HepG2 (cell line): ENCODE data around the gene ZBP1. TPM values are rescaled to one million over a fixed set of nuclear protein-coding genes. Genes with fewer than 3 reads are reported as not detected.

Experiments used
- CAMTA2 ChIP-seq: sonication (generic); formaldehyde crosslinking; IDR thresholded peaks from 2 replicates; pipeline ENCODE4 v1.4.0; 2020; ENCODE audit warnings: mild to moderate bottlenecking, missing genetic modification reagents, borderline replicate concordance
- CBX1 ChIP-seq: IDR thresholded peaks from one replicate; pipeline ENCODE4 v1.6.1; 2016; ENCODE audit warnings: antibody characterized with exemption, low read depth
- CCAR2 ChIP-seq: fragments of 200-400 bp; formaldehyde crosslinking; optimal IDR thresholded peaks from 2 replicates; pipeline ENCODE3; 2018; ENCODE audit warnings: low read depth, mild to moderate bottlenecking, low read length, moderate library complexity
- NR2F1 ChIP-seq, 2 experiments: fragments of 450-650 bp in 1 of 2; formaldehyde crosslinking in 1 of 2; IDR thresholded peaks; 2 replicates each; pipeline versions ENCODE4 v1.5.0 to v1.6.1; 2016 to 2020; ENCODE audit warnings: mild to moderate bottlenecking in 1 of 2, missing compliant biosample characterization in 1 of 2, missing genetic modification reagents in 1 of 2, moderate library complexity in 1 of 2
- PRDM15 ChIP-seq: sonication (generic); formaldehyde crosslinking; IDR thresholded peaks from 2 replicates; pipeline ENCODE4 v1.4.0; 2020; ENCODE audit warnings: missing genetic modification reagents
- SOX6 ChIP-seq, 2 experiments: fragments of 450-650 bp in 1 of 2; sonication (generic) in 1 of 2; formaldehyde crosslinking in 1 of 2; IDR thresholded peaks; 2 replicates each; pipeline versions ENCODE4 v1.4.0 to v1.6.1; 2017 to 2020; ENCODE audit warnings: antibody characterized with exemption in 1 of 2, mild to moderate bottlenecking in 1 of 2, missing genetic modification reagents in 1 of 2
- SRF ChIP-seq: IDR thresholded peaks from 2 replicates; pipeline ENCODE4 v1.6.1; 2011; ENCODE audit warnings: mild to moderate bottlenecking, low read depth, low read length, moderate library complexity
- TSC22D2 ChIP-seq: sonication (generic); formaldehyde crosslinking; IDR thresholded peaks from 2 replicates; pipeline ENCODE4 v1.5.1; 2020; ENCODE audit warnings: missing genetic modification reagents, mild to moderate bottlenecking, borderline replicate concordance
- ZFP91 ChIP-seq: sonication (generic); formaldehyde crosslinking; IDR thresholded peaks from 2 replicates; pipeline ENCODE4 v1.9.0; 2022; ENCODE audit warnings: missing genetic modification reagents, mild to moderate bottlenecking, borderline replicate concordance
- ZNF17 ChIP-seq: sonication (generic); formaldehyde crosslinking; IDR thresholded peaks from 2 replicates; pipeline ENCODE4 v1.5.0; 2020; ENCODE audit warnings: mild to moderate bottlenecking, missing genetic modification reagents
- ZNF232 ChIP-seq: sonication (generic); formaldehyde crosslinking; IDR thresholded peaks from 2 replicates; pipeline ENCODE4 v1.4.0; 2020; ENCODE audit warnings: missing genetic modification reagents, borderline replicate concordance
- ZNF280D ChIP-seq: sonication (generic); formaldehyde crosslinking; IDR thresholded peaks from 2 replicates; pipeline ENCODE4 v1.5.1; 2020; ENCODE audit warnings: mild to moderate bottlenecking, missing genetic modification reagents
- ZNF567 ChIP-seq: sonication (generic); formaldehyde crosslinking; IDR thresholded peaks from 2 replicates; pipeline ENCODE4 v1.8.1; 2023; ENCODE audit warnings: mild to moderate bottlenecking, missing genetic modification reagents, borderline replicate concordance
- polyA plus RNA-seq, 8 experiments: library from polyadenylated mRNA; depleted of rRNA in 3 of 8; stranded (reverse) in 7 of 8; unstranded in 1 of 8; fragments of >200 nt; fragmentation: Illumina TruSeq in 4 of 8; extraction: Trizol in 4 of 8; gene quantifications; 2 replicates each; pipeline versions ENCODE4 v1.2.1 to v1.2.3, GENCODE V29; 2011 to 2016; ENCODE audit warnings: low read depth in 4 of 8, missing spikeins in 1 of 8, mixed read lengths in 1 of 8; ENCODE audit not compliant: insufficient read depth in 1 of 8
- total RNA-seq, 5 experiments: library from RNA; depleted of rRNA; stranded (reverse); fragments of >200 nt; fragmentation: Illumina TruSeq; extraction: Trizol; gene quantifications; 2 replicates each; pipeline ENCODE4 v1.2.3, GENCODE V29; 2016; ENCODE audit warnings: low read depth in 1 of 5
- TF ChIP-seq, protein P1 (sequence below): IDR thresholded peaks from 2 replicates; pipeline ENCODE4 v1.6.1; 2018; ENCODE audit warnings: missing genetic modification reagents, mild to moderate bottlenecking, missing compliant biosample characterization
- TF ChIP-seq, protein P2 (sequence below): sonication (generic); formaldehyde crosslinking; conservative IDR thresholded peaks from 2 replicates; pipeline ENCODE4 v1.4.0; 2020; ENCODE audit warnings: missing genetic modification reagents

Gene ZBP1
- total and polyA plus RNA-seq, 2 of the 13 experiments (the other 11 are each of a cell fraction or from before 2014, with no cell fraction given) = not detected

- TF ChIP-seq ZNF280D (CRISPR knock-in tag) (peak; percentile 84; the same call in 1 of the 2 replicates), ZNF567 (CRISPR knock-in tag) (no peak), CCAR2 (no peak), SRF (no peak), ZNF232 (CRISPR knock-in tag) (peak; percentile 63; the same call in 1 of the 2 replicates), SOX6 (IDR thresholded peaks at IDR 0.05) (no peak), SOX6 (CRISPR knock-in tag; IDR thresholded peaks at IDR 0.05) (peak; percentile 71), ZNF17 (CRISPR knock-in tag) (no peak), NR2F1 (CRISPR knock-in tag; IDR thresholded peaks at IDR 0.05) (peak in 1 of 2 experiments; percentile 11; a peak in 1 of 4 replicates), TSC22D2 (CRISPR knock-in tag) (no peak), CBX1 (no peak), PRDM15 (CRISPR knock-in tag) (no peak), ZFP91 (CRISPR knock-in tag) (peak; percentile 62; the same call in 1 of the 2 replicates), CAMTA2 (CRISPR knock-in tag) (0 out of 2 replicates have a peak, but pooled peaks have one; percentile 65)
- TF ChIP-seq, protein P1, sequence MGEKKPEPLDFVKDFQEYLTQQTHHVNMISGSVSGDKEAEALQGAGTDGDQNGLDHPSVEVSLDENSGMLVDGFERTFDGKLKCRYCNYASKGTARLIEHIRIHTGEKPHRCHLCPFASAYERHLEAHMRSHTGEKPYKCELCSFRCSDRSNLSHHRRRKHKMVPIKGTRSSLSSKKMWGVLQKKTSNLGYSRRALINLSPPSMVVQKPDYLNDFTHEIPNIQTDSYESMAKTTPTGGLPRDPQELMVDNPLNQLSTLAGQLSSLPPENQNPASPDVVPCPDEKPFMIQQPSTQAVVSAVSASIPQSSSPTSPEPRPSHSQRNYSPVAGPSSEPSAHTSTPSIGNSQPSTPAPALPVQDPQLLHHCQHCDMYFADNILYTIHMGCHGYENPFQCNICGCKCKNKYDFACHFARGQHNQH (CRISPR knock-in tag) = peak; percentile 64; the same call in 1 of the 2 replicates
- TF ChIP-seq, protein P2, sequence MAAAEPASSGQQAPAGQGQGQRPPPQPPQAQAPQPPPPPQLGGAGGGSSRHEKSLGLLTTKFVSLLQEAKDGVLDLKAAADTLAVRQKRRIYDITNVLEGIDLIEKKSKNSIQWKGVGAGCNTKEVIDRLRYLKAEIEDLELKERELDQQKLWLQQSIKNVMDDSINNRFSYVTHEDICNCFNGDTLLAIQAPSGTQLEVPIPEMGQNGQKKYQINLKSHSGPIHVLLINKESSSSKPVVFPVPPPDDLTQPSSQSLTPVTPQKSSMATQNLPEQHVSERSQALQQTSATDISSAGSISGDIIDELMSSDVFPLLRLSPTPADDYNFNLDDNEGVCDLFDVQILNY (CRISPR knock-in tag) = no peak
Measured at GRCh38 chr20:57589728-57590484, 30.3 kb downstream of the ZBP1 start (continued).
